Ishikawa (cell line): ENCODE results near the gene PNLIPRP2.

Experiments
- CEBPB ChIP-seq: IDR thresholded peaks from 2 replicates; pipeline ENCODE4 v1.6.1; 2012
- CREB1 ChIP-seq: IDR thresholded peaks from 2 replicates; pipeline ENCODE4 v1.6.1; 2012; ENCODE audit warnings: low read depth
- EGR1 ChIP-seq: IDR thresholded peaks from 2 replicates; pipeline ENCODE4 v1.6.1; 2012
- EP300 ChIP-seq: IDR thresholded peaks from 2 replicates; pipeline ENCODE4 v1.6.1; 2012; ENCODE audit warnings: borderline replicate concordance
- RAD21 ChIP-seq: IDR thresholded peaks from 2 replicates; pipeline ENCODE4 v1.6.1; 2012; ENCODE audit warnings: low read depth
- TAF1 ChIP-seq: IDR thresholded peaks from 2 replicates; pipeline ENCODE4 v1.6.1; 2012; ENCODE audit warnings: low read depth, mild to moderate bottlenecking
- TCF12 ChIP-seq: IDR thresholded peaks from 2 replicates; pipeline ENCODE4 v1.6.1; 2012; ENCODE audit warnings: low read depth
- YY1 ChIP-seq: IDR thresholded peaks from 2 replicates; pipeline ENCODE4 v1.6.1; 2012; ENCODE audit warnings: low read depth
- TF ChIP-seq, protein P1 (sequence below): IDR thresholded peaks from 2 replicates; pipeline ENCODE4 v1.6.1; 2012
- TF ChIP-seq, protein P2 (sequence below): IDR thresholded peaks from 2 replicates; pipeline ENCODE4 v1.6.1; 2012
- TF ChIP-seq, protein P3 (sequence below): IDR thresholded peaks from 2 replicates; pipeline ENCODE4 v1.6.1; 2012; ENCODE audit warnings: low read depth, mild to moderate bottlenecking

DNA sequence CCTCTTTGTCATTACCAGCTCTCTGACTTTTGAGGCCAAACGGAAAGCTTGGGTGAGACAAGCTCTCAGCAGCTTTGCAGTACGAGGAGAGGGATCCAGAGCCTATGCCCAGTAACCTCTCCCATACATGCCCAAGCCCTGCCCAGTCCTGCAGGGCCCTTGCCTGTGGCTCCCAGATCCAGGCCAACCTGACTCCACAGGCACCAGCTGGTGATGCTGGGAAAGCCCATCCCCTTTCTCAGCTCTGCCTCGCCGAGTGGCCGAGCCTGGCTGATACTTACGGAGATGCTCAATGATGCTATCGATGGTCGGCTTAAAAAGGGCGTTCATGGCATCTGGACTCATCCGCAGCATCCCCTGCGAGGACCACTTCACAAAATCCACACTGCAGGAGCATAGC, 55.4 kb downstream of the PNLIPRP2 start:
- TF ChIP-seq EP300, result no peak
- TF ChIP-seq TCF12, result no peak
- TF ChIP-seq EGR1, result no peak
- TF ChIP-seq CREB1, result no peak
- TF ChIP-seq TAF1, result no peak
- TF ChIP-seq YY1, result no peak
- TF ChIP-seq, protein P1, sequence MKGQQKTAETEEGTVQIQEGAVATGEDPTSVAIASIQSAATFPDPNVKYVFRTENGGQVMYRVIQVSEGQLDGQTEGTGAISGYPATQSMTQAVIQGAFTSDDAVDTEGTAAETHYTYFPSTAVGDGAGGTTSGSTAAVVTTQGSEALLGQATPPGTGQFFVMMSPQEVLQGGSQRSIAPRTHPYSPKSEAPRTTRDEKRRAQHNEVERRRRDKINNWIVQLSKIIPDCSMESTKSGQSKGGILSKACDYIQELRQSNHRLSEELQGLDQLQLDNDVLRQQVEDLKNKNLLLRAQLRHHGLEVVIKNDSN, result no peak
- TF ChIP-seq, protein P2, sequence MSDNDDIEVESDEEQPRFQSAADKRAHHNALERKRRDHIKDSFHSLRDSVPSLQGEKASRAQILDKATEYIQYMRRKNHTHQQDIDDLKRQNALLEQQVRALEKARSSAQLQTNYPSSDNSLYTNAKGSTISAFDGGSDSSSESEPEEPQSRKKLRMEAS, result no peak
- no peak for TF ChIP-seq RAD21
- TF ChIP-seq CEBPB, result no peak
- TF ChIP-seq, protein P3, sequence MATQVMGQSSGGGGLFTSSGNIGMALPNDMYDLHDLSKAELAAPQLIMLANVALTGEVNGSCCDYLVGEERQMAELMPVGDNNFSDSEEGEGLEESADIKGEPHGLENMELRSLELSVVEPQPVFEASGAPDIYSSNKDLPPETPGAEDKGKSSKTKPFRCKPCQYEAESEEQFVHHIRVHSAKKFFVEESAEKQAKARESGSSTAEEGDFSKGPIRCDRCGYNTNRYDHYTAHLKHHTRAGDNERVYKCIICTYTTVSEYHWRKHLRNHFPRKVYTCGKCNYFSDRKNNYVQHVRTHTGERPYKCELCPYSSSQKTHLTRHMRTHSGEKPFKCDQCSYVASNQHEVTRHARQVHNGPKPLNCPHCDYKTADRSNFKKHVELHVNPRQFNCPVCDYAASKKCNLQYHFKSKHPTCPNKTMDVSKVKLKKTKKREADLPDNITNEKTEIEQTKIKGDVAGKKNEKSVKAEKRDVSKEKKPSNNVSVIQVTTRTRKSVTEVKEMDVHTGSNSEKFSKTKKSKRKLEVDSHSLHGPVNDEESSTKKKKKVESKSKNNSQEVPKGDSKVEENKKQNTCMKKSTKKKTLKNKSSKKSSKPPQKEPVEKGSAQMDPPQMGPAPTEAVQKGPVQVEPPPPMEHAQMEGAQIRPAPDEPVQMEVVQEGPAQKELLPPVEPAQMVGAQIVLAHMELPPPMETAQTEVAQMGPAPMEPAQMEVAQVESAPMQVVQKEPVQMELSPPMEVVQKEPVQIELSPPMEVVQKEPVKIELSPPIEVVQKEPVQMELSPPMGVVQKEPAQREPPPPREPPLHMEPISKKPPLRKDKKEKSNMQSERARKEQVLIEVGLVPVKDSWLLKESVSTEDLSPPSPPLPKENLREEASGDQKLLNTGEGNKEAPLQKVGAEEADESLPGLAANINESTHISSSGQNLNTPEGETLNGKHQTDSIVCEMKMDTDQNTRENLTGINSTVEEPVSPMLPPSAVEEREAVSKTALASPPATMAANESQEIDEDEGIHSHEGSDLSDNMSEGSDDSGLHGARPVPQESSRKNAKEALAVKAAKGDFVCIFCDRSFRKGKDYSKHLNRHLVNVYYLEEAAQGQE, result no peak
